ENCODE results near the gene RPTOR.
A peak's percentile ranks its signal among the peaks of the same experiment; 100 is the strongest.

Gene RPTOR

DNA sequence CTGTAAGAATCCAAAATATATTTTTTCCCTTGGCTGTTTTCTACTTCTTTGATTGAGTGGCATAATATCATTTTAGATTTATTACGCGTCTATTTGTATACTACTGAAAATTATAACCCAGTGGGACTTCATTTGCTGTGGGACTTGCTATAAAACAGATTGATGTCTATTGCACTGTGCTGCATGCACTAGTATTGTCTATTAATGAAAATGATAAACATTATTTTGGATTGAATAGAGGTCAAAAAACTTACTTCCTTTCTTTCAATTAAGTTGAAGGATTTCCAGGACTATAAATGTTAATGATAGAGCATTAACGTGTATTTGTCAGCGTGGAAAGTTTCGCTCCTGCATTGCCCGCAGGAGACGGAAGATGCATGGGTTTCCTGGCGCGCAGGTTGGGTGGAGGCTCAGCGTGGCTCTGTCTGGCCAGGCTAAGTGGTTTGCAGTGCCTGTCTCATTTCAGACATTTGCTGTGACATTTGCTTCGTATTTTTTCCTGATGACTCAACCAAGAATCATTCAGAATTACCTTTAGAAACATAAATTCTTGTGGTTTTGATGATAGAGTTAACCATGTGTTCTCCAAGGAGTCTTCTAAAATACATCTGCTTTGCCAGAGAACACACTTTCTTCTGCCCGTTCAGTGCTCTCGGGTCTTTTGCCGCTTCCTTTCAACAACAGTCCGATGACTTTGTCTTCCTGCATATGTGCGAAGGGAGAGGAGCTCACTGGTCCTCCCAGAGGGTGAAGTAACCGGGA, 216.7 kb downstream of the RPTOR start (continued):
- TF ChIP-seq ZNF76 (tag by site-specific recombination; IDR thresholded peaks at IDR 0.05; ENCODE audit: borderline replicate concordance, low read depth) (no peak), ZNF426 (tag by site-specific recombination; IDR thresholded peaks at IDR 0.05) (no peak), ZNF600 (tag by site-specific recombination; IDR thresholded peaks at IDR 0.05) (no peak), ZNF521 (tag by site-specific recombination; IDR thresholded peaks at IDR 0.05) (no peak), ZNF501 (tag by site-specific recombination; IDR thresholded peaks at IDR 0.05) (no peak)
- TF ChIP-seq, protein P1, sequence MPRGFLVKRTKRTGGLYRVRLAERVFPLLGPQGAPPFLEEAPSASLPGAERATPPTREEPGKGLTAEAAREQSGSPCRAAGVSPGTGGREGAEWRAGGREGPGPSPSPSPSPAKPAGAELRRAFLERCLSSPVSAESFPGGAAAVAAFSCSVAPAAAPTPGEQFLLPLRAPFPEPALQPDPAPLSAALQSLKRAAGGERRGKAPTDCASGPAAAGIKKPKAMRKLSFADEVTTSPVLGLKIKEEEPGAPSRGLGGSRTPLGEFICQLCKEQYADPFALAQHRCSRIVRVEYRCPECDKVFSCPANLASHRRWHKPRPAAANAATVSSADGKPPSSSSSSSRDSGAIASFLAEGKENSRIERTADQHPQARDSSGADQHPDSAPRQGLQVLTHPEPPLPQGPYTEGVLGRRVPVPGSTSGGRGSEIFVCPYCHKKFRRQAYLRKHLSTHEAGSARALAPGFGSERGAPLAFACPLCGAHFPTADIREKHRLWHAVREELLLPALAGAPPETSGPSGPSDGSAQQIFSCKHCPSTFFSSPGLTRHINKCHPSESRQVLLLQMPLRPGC (tag by site-specific recombination; IDR thresholded peaks at IDR 0.05), result no peak

DNA sequence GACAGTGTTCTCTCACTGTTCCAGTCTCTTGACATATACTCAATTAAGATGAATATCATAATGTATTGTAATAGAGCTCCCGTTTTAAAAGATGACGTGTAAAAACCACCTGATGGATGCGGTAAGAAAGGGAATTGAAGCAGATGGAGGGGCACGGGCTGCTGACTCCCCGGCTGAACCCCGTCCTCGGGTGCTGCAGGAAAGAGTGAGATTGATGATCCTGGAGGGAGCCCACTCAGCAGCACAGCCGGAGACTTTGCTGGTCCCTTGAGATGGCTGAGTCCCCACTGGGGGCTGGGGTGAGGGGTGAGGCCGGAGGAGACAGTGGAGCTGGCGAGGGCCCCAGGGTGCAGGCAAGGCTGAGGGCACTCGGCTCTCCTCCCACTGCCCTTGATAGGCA, 217.4 kb downstream of the RPTOR start:
- POLR2A ChIA-PET, result no interaction called here
- Histone ChIP-seq H3K9me3 (ENCODE audit: control insufficient read depth, insufficient read depth, low read depth, low read length) (no peaks in the 10 kb centered on the region), H3K27ac (ENCODE audit: extremely low read depth, low read depth, low read length) (no peak overlapping the region), H3K4me3 (ENCODE audit: low read depth, low read length) (no peak overlapping the region), H3K36me3 (ENCODE audit: control insufficient read depth in 2 of 2, insufficient read depth in 1 of 2, low read length in 2 of 2) (peaks cover 0 to 12% of the 10 kb centered on the region in 2 experiments; a peak in 2 of 3 replicates), H3K4me1 (ENCODE audit: control insufficient read depth, insufficient read depth, low read length) (peaks cover 6% of the 10 kb centered on the region; the same call in 1 of the 2 replicates)
- CTCF ChIA-PET, result interaction anchor here (0.6 kb wide), 1 partner anchor 17 kb away, joined by 5 read pairs; no protein-coding TSS in a partner anchor
- TF ChIP-seq ZIC2 (tag by site-specific recombination; IDR thresholded peaks at IDR 0.05) (peak; percentile 59; the same call in 1 of the 2 replicates), IKZF3 (tag by site-specific recombination; IDR thresholded peaks at IDR 0.05) (no peak)

DNA sequence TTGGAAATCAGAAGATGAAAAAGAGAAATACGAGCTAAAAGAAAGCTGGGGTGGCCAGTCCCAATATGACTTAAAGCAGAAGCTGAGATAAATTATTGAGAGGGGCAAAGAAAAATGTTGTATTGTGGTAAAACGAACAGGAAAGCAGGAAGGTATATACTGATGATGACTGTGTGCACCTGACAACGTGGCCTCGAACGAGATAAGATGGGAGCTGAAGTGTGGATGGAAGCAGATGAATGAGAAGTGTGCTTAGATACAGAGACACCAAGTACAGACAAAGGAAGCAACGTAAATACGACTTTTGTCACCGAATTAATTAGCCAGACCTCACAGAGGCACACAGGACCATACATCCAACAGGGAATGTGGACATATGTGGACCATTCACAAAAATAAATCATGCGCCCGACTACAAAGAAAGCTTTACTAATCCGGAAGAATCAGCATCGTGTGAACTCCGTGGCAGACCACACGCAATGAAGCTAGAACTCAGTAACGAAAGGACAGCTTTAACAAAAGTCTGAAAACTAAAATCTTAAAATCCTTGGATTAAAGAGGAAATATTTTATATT, 218.7 kb downstream of the RPTOR start:
- Histone ChIP-seq H3K36me3 (ENCODE audit: control insufficient read depth in 2 of 2, insufficient read depth in 1 of 2, low read length in 2 of 2) (peaks cover 0 to 4% of the 10 kb centered on the region in 2 experiments; a peak in 2 of 3 replicates), H3K27ac (ENCODE audit: extremely low read depth, low read depth, low read length) (no peak overlapping the region), H3K4me1 (ENCODE audit: control insufficient read depth, insufficient read depth, low read length) (peaks cover 6% of the 10 kb centered on the region; the same call in 1 of the 2 replicates), H3K9me3 (ENCODE audit: control insufficient read depth, insufficient read depth, low read depth, low read length) (no peaks in the 10 kb centered on the region), H3K4me3 (ENCODE audit: low read depth, low read length) (no peak overlapping the region)
- ChIA-PET CTCF (interaction anchor here (0.5 to 0.6 kb wide), 3 partner anchors 10 to 287 kb away, joined by 3 to 5 read pairs (median 3); no protein-coding TSS in a partner anchor), POLR2A (no interaction called here)
- no peak for TF ChIP-seq ZNF747 (tag by site-specific recombination; IDR thresholded peaks at IDR 0.05)
- TF ChIP-seq OVOL3 (tag by site-specific recombination; IDR thresholded peaks at IDR 0.05), result no peak
- no peak for TF ChIP-seq ZNF792 (tag by site-specific recombination; IDR thresholded peaks at IDR 0.05)
- TF ChIP-seq, protein P2, sequence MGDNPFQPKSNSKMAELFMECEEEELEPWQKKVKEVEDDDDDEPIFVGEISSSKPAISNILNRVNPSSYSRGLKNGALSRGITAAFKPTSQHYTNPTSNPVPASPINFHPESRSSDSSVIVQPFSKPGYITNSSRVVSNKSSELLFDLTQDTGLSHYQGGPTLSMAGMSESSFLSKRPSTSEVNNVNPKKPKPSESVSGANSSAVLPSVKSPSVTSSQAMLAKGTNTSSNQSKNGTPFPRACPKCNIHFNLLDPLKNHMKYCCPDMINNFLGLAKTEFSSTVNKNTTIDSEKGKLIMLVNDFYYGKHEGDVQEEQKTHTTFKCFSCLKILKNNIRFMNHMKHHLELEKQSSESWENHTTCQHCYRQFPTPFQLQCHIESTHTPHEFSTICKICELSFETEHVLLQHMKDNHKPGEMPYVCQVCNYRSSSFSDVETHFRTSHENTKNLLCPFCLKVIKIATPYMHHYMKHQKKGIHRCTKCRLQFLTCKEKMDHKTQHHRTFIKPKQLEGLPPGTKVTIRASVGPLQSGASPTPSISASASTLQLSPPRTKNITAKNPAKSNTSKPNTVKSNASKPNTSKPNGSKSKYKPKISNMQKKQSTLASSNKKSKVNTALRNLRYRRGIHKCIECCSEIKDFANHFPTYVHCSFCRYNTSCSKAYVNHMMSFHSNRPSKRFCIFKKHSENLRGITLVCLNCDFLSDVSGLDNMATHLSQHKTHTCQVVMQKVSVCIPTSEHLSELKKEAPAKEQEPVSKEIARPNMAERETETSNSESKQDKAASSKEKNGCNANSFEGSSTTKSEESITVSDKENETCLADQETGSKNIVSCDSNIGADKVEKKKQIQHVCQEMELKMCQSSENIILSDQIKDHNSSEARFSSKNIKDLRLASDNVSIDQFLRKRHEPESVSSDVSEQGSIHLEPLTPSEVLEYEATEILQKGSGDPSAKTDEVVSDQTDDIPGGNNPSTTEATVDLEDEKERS (tag by site-specific recombination; IDR thresholded peaks at IDR 0.05), result no peak
- no peak for TF ChIP-seq BCL11A (tag by site-specific recombination; IDR thresholded peaks at IDR 0.05; ENCODE audit: low read depth)
- TF ChIP-seq, protein P3, sequence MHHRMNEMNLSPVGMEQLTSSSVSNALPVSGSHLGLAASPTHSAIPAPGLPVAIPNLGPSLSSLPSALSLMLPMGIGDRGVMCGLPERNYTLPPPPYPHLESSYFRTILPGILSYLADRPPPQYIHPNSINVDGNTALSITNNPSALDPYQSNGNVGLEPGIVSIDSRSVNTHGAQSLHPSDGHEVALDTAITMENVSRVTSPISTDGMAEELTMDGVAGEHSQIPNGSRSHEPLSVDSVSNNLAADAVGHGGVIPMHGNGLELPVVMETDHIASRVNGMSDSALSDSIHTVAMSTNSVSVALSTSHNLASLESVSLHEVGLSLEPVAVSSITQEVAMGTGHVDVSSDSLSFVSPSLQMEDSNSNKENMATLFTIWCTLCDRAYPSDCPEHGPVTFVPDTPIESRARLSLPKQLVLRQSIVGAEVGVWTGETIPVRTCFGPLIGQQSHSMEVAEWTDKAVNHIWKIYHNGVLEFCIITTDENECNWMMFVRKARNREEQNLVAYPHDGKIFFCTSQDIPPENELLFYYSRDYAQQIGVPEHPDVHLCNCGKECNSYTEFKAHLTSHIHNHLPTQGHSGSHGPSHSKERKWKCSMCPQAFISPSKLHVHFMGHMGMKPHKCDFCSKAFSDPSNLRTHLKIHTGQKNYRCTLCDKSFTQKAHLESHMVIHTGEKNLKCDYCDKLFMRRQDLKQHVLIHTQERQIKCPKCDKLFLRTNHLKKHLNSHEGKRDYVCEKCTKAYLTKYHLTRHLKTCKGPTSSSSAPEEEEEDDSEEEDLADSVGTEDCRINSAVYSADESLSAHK (tag by site-specific recombination; IDR thresholded peaks at IDR 0.05), result no peak
- TF ChIP-seq, protein P4, sequence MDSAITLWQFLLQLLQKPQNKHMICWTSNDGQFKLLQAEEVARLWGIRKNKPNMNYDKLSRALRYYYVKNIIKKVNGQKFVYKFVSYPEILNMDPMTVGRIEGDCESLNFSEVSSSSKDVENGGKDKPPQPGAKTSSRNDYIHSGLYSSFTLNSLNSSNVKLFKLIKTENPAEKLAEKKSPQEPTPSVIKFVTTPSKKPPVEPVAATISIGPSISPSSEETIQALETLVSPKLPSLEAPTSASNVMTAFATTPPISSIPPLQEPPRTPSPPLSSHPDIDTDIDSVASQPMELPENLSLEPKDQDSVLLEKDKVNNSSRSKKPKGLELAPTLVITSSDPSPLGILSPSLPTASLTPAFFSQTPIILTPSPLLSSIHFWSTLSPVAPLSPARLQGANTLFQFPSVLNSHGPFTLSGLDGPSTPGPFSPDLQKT (IDR thresholded peaks at IDR 0.05; ENCODE audit: borderline replicate concordance, low read depth, low read length), result no peak
- no peak for TF ChIP-seq ZNF221 (tag by site-specific recombination; IDR thresholded peaks at IDR 0.05; ENCODE audit: borderline replicate concordance)
- no peak for TF ChIP-seq ZNF2 (tag by site-specific recombination; IDR thresholded peaks at IDR 0.05)
- no peak for TF ChIP-seq ZNF10 (tag by site-specific recombination; IDR thresholded peaks at IDR 0.05)
- no peak for TF ChIP-seq ZSCAN23 (tag by site-specific recombination; IDR thresholded peaks at IDR 0.05)
- TF ChIP-seq GLIS2 (tag by site-specific recombination; IDR thresholded peaks at IDR 0.05), result no peak
- TF ChIP-seq ZNF324 (tag by site-specific recombination; IDR thresholded peaks at IDR 0.05), result no peak
- no peak for TF ChIP-seq SCRT1 (tag by site-specific recombination; IDR thresholded peaks at IDR 0.05; ENCODE audit: borderline replicate concordance)
- no peak for TF ChIP-seq KLF7 (tag by site-specific recombination; IDR thresholded peaks at IDR 0.05; ENCODE audit: borderline replicate concordance)
- TF ChIP-seq KLF1 (tag by site-specific recombination; IDR thresholded peaks at IDR 0.05), result no peak
- TF ChIP-seq ZNF341 (tag by site-specific recombination; IDR thresholded peaks at IDR 0.05; ENCODE audit: low read depth), result no peak
